ENCODE data around the gene AMPD2.

The AMPD2 gene

GRCh38 chr1:109619576-109620400 is at the start of gene AMPD2, which contains the start of gene GNAT2:
Gene AMPD2 (plus strand): TSS chr1:109619837. CDS start chr1:109621176, 1,339 bp downstream.
Gene GNAT2 (minus strand): TSS chr1:109619616. CDS start chr1:109612870, 6,746 bp downstream.
- peak; percentile 41 for DNase-seq (ENCODE audit: low spot score)

GRCh38 chr1:109570414-109570813 is 49.2 kb upstream of the AMPD2 start:
- DNase-seq (ENCODE audit: low spot score) = no peak

GRCh38 chr1:109573785-109574184 is 45.9 kb upstream of the AMPD2 start:
- no peak for DNase-seq (ENCODE audit: low spot score)

- peak; percentile 14 for DNase-seq (ENCODE audit: low spot score)
These were observed 40.6 kb upstream of the AMPD2 start for GRCh38 chr1:109578947-109579443.

GRCh38 chr1:109579491-109579890 is 40.1 kb upstream of the AMPD2 start:
- DNase-seq (ENCODE audit: low spot score) = peak; percentile 90

DNA sequence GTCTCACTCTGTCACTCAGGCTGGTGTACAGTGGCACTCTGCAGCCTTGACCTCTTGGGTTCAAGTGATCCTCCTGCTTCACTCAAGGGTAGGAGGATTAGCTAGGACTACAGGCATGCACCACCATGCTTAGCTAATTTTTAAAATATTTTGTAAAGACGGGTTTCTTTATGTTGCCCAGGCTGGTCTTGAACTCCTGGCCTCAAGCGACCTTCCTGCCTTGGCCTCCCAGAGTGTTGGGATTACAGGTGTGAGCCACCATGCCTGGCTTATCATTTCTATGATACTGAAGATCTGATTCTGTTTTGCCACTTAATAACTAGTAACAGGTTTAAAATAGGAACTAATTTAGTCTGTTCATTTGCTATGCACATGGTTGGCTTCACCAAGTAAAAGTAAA is 37.6 kb upstream of the AMPD2 start:
- DNase-seq (ENCODE audit: low spot score) = no peak

DNA sequence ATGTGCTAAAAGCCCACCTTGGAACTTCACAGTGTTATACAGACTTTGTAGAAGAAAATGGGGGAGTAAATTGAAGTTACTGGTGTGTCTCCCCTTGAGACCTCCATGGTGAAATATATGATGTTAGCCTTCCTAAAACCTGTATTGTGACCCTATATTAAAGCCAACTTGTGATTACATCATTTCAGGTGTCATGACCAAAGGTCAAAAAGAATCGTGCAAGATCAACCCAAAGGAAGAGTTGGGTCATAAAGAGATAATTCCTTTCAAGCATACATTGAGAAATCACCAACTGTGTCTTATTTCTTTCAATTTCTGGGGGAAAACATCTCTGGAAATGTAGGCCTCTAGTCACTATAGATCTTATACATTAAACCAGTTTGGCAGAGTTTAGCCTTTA is 34.9 kb upstream of the AMPD2 start:
- DNase-seq (ENCODE audit: low spot score) = no peak

GRCh38 chr1:109586055-109586454 is 33.6 kb upstream of the AMPD2 start:
- no peak for DNase-seq (ENCODE audit: low spot score)

- no peak for DNase-seq (ENCODE audit: low spot score)
These were observed 30.5 kb upstream of the AMPD2 start for GRCh38 chr1:109589177-109589576.

DNA sequence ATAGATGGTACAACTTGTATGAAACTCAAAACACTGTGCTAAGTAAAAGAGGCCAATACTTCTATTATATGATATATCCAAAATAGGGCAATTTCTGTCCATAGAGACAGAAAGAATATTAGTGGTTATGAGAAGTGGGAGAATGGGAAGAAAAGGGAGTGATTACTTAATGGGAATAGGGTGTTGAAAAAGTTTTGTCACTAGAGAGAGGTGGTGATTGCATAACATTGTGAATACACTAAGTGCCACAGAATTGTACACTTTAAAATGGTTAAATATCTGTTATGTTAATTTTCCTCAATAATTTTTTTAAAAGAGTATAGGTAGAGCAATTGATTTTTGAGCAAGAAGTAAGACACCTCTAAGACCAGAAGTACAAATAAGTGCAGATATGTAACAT is 30.0 kb upstream of the AMPD2 start:
- no peak for DNase-seq (ENCODE audit: low spot score)

- no peak for DNase-seq (ENCODE audit: low spot score)
These were observed 26.7 kb upstream of the AMPD2 start for GRCh38 chr1:109592916-109593315.

DNA sequence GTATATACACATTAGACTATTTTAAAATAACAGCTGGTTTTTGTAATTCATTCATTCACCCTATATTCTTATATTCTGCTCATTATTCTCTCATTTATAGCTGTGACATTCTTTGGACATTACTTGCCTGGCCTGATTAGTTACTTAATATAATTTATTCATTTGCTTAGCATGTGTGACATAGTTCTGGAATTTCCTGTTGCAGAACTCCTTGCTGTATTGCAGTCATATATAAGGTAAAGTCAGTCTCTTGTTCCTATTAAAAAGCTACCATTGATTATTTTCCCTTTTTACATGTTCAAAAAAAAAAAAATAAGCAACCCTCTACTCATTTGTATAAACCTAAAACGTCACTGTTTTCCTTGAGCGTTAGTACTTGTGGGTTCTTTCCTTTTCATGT is 24.1 kb upstream of the AMPD2 start:
- DNase-seq (ENCODE audit: low spot score) = no peak

GRCh38 chr1:109598156-109598555 is 21.5 kb upstream of the AMPD2 start:
- no peak for DNase-seq (ENCODE audit: low spot score)

GRCh38 chr1:109598655-109599054 is 21.0 kb upstream of the AMPD2 start:
- no peak for DNase-seq (ENCODE audit: low spot score)

DNA sequence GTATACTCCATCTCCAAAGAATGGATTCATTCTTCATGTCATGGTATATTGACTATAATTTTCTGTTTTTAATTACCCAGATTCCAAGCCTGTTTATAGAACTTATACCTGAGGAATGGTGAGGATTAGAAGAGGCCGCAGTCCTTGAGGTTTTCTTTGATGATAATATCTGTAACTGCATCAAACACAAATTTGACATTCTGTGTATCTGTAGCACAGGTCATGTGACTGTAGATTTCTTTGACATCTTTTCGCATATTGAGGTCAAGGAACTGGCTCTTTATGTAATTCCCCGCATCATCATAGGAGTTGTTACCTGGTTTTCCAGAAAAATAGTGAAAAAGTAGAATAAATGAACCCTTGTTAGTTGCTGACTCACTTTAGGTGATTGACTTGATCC is 16.4 kb upstream of the AMPD2 start:
- no peak for DNase-seq (ENCODE audit: low spot score)

- DNase-seq (ENCODE audit: low spot score) = no peak
These were observed 14.3 kb upstream of the AMPD2 start for GRCh38 chr1:109605381-109605780.

- DNase-seq (ENCODE audit: low spot score) = no peak
These were observed 9.8 kb upstream of the AMPD2 start for GRCh38 chr1:109609881-109610280.

- no peak for DNase-seq (ENCODE audit: low spot score)
These were observed 8.9 kb upstream of the AMPD2 start for GRCh38 chr1:109610609-109611307.

GRCh38 chr1:109611308-109611990 is 8.2 kb upstream of the AMPD2 start:
- DNase-seq (ENCODE audit: low spot score) = no peak

- no peak for DNase-seq (ENCODE audit: low spot score)
These were observed 6.1 kb upstream of the AMPD2 start for GRCh38 chr1:109613361-109614147.

GRCh38 chr1:109615879-109616278 is 3.8 kb upstream of the AMPD2 start:
- no peak for DNase-seq (ENCODE audit: low spot score)

DNA sequence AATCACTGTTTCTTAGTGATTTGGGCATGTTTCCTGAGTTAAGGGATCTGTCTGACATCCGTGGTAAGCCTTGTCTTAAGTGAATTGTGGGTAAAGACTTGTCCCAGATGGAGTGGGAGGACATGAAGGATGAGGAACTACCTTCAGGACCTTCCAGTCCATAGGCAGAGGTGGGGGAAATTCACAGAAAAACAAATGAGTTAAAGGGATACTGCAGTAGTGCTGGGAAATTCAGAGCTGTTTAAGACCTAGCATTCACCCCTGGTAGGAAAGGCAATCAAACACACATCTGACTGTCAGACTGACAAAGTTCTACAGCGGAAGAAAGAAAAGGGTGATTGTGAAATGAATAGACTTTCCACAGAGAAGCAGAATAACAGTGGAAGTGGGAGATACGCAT is 3.2 kb upstream of the AMPD2 start:
- no peak for DNase-seq (ENCODE audit: low spot score)

Measured in cerebellar cortex (tissue), 1 donor.